ENCODE data around the gene KCNT2.
"Not testable (repeated sequence)": the region's sequence is repeated elsewhere in the genome, so short reads cannot be mapped to it uniquely, and the experiment has no call there.

Gene KCNT2

GRCh38 chr1:196590959-196591358 lies 17.3 kb downstream of the KCNT2 start:
- no peak for DNase-seq (ENCODE audit: low read depth in 2 of 3, low spot score in 1 of 3)

DNA sequence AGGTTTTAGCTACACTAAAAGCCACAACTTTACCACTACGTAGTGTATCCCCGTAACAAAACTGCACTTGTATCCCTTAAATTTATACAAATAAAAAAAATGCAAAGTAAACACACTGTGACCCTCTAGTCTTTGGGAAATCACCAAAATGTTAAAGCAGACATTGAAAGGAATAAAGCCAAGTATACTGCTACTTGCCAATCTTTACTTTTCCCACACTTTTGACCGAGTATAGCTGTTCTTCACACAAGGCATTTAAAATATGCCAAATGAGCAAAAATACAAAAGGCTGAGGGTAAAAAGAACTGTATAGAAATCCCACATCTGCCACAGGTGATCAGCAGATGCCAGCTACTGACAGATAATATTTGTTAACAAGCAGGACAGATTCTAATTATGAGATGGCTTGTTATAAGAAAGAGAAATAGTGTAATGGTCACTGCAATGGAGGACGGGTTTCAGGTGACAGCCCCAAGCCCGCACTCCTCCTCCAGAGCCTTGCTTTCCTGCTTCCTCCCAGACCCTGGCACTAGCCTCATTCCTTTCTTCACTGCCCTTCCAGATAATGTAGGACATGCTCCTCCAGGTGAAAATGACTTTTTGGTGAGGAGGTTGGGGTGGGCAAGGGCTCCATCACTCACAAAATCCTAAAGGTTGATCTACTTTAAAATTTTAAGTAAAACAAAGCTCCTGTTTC lies 18.1 kb downstream of the KCNT2 start:
- no peak for DNase-seq (ENCODE audit: low read depth in 2 of 3, low spot score in 1 of 3)

DNA sequence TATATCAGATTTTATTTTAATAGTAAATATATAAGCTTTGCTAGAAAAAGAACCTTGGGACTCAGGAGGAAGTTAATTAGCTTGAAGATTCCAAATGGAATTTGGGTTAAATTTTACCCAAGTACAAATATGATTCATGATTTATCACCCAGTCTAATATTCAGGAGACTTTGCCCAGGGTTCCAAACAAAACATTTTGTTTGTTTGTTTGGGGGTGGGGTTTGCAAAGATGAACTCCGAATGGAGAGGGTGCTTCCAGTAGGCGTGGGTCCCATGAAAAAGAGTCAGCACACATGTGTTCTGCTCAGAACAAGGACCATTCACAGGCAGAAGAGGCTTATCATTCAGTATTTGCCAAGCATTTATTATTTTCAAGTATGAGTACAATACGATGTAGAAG lies 23.5 kb downstream of the KCNT2 start:
- DNase-seq (ENCODE audit: low read depth in 2 of 3, low spot score in 1 of 3), result no peak

DNA sequence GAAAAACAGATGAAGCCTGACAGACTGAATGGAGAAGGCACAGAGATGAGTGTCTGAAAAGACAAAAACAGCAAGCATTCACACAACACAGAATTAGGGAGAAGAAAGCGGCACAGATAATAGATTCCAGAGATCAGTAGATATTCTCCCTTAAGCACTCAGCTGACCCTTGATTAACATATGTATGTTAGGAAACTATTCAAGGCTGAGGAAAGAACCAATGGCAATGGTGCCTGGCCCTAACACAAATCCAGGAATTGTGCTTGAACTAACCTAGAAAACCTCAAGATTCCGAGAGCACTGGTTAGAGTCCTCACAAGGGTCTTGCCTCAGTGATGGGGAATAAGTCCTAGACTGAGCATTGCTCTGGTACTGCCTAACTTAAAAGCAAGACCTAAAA lies 30.9 kb downstream of the KCNT2 start:
- no peak for DNase-seq (ENCODE audit: low read depth in 2 of 3, low spot score in 1 of 3)

DNA sequence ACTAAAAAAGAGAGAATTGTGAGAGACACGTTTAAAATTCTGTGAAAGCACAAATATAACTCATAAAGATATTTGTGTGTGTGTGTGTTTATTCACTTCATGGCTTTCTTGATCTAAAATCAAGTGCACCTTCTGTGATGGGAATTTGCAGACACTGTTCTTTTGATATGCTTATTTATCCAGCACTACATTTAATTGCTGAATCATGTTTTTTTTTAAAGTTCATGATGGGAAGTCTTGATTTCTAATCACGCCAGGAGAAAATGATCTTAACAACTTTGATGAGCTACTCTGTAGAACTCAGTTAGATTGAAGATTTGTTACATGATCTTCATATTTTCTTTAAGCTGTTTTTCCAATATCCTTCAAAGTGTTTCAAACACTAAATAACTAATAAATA lies 35.0 kb downstream of the KCNT2 start:
- DNase-seq (ENCODE audit: low read depth in 2 of 3, low spot score in 1 of 3), result no peak

GRCh38 chr1:196567238-196567637 lies 41.0 kb downstream of the KCNT2 start:
- no peak for DNase-seq (ENCODE audit: low read depth in 2 of 3, low spot score in 1 of 3)

GRCh38 chr1:196563768-196564167 lies 44.5 kb downstream of the KCNT2 start:
- no peak for DNase-seq (ENCODE audit: low read depth in 2 of 3, low spot score in 1 of 3)

DNA sequence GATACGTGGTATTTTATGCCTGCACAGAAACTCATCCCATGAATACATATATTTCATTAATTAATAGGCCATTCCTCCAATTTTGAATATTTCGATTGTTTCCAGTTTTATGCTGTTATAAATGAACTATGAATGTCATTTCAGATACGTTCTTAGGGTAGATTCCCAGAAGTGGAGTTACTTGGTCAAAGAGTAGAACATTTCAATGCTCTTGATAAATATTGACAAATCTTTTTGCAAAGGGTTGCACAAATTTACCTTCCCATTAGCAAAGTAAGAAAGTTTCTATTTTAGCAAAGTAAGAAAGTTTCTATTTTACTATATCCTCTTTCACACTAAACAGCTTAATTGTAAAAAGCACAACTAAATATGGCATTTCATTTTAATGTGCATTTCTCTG lies 48.9 kb downstream of the KCNT2 start:
- no peak for DNase-seq (ENCODE audit: low read depth in 2 of 3, low spot score in 1 of 3)

- no peak for DNase-seq (ENCODE audit: low read depth in 2 of 3, low spot score in 1 of 3)
Measured at GRCh38 chr1:196558411-196558810, 49.8 kb downstream of the KCNT2 start.

DNA sequence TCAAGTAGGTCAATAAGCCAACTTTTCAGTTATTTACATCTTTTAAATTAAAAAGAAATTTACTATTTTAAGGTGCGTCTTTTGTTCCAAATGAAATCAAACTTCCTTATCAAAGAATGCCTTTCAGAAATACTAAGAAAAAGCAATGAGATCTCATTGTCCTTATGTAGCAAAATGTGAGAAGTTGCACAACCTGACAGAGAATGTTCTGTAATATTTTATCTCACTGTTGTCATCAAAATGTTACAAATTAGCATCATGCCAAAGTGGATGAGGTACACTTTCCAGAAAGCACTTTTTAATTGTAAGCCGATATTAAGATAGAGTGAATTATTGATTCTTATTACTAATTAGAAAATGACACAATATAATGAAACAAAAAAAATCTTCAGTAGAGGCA lies 50.4 kb downstream of the KCNT2 start:
- no peak for DNase-seq (ENCODE audit: low read depth in 2 of 3, low spot score in 1 of 3)

- no peak for DNase-seq (ENCODE audit: low read depth in 2 of 3, low spot score in 1 of 3)
Measured at GRCh38 chr1:196550731-196551130, 57.5 kb downstream of the KCNT2 start.

DNA sequence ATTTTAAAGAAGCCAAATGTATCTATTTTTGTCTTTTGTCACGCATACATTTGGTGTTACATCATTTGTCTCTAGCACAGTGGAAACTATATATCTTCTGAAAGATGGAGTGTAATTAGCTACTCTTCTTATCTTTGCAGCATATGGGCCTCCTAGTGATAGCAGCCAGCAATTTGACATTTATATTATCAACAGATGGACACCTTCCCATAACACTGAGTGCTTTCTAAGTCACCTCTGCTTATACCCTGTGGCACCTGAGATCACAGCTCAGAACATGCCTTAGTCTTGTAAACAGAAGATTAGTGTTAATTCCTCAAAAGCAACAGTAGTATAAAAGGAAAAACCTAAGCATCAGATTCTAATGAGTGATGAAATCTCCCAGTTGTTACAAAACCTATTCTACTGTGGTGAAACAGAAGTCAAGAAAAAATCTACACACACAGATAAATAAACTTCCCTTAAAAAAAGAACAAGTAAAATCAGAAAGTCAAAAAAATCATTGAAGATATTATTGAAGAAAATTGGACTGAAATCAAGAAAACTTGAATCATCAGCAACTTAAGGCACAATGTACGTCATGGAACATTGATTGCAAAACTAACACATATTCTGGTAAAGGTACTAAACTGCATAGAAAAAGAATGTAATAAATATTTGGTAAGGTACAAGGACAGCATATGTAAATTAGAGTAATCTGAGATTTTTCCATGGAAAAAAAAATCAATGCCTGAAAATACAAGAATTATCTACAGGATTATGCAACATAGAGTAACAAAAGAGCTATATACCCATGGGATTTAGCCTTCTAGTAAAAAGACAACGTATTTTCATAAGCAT lies 61.7 kb downstream of the KCNT2 start:
- no peak for DNase-seq (ENCODE audit: low read depth in 2 of 3, low spot score in 1 of 3)

- no peak for DNase-seq (ENCODE audit: low read depth in 2 of 3, low spot score in 1 of 3)
Measured at GRCh38 chr1:196545222-196545621, 63.0 kb downstream of the KCNT2 start.

DNA sequence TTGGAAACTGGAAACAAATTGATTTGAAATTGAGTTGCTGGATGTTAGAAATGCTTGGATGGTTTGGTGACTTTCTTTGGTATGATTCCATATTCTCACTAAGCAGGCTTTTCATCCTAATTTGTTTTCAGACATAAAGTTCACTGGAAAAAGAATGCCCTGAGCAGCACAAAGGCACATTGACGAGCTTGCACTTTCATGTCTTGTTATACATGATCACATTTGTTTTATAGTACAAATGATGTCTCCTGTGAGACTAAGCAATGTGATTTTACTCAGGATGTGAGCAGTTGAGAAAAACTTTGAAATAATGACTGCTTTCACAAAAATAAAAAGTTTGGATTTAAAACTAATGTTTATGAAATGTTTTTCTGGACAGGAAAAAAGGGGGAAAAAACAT lies 63.6 kb downstream of the KCNT2 start:
- no peak for DNase-seq (ENCODE audit: low read depth in 2 of 3, low spot score in 1 of 3)

DNA sequence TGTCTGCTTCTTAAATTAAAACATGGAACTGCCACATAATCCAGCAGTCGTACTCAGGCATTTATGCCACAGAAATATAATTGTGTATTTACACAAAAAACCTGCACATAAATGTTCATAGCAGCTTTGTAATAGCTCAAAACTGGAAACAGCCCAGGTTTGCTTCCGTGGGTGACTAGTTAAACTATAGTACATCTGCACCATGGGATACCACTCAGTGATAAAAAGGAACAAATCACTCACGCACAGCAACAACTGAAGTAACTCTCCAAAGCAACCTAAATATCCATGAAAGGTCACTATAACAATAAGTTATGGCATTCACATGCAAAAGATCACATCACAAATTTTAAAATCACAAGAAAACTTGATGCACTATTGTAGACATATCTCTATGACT lies 64.4 kb downstream of the KCNT2 start:
- DNase-seq (ENCODE audit: low read depth in 2 of 3, low spot score in 1 of 3), result no peak

DNA sequence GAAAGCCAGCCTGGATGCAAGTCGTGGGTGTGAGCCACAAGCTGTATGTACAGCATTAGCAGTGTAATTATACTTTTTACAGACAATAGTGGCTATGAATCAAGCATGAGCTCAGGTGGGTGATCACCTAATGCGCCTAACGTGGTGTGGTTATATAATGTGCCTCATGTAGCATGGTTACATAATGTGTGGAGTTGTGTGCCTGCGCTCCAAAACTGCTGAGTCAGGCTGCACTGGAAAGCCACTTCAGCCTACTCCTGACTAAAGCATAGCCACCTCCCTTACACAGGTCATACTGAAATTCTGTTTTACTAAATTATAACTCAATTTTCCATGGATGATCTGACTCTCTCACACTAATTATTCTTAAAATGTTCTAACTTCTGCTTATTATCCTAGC lies 69.8 kb downstream of the KCNT2 start:
- DNase-seq (ENCODE audit: low read depth in 2 of 3, low spot score in 1 of 3), result no peak

GRCh38 chr1:196535727-196536126 lies 72.5 kb downstream of the KCNT2 start:
- DNase-seq (ENCODE audit: low read depth in 2 of 3, low spot score in 1 of 3), result no peak

GRCh38 chr1:196531737-196532524 lies 76.3 kb downstream of the KCNT2 start:
- no peak for DNase-seq (ENCODE audit: low read depth in 2 of 3, low spot score in 1 of 3)

GRCh38 chr1:196527919-196528318 lies 80.3 kb downstream of the KCNT2 start:
- no peak for DNase-seq (ENCODE audit: low read depth in 2 of 3, low spot score in 1 of 3)

GRCh38 chr1:196522574-196523345 lies 85.5 kb downstream of the KCNT2 start:
- not testable (repeated sequence) for DNase-seq (ENCODE audit: low read depth in 2 of 3, low spot score in 1 of 3)

- DNase-seq (ENCODE audit: low read depth in 2 of 3, low spot score in 1 of 3), result no peak
Measured at GRCh38 chr1:196517193-196517592, 91.0 kb downstream of the KCNT2 start.
